ENCODE results near the gene RGS10. TPM values are rescaled to one million over a fixed set of nuclear protein-coding genes. Genes with fewer than 3 reads are reported as not detected.

RGS10 gene
- total and polyA plus RNA-seq, 10 of the 15 experiments (the other 5 are each of a cell fraction or from before 2014, with no cell fraction given), result 72.8 to 193 (median 127) TPM

GRCh38 chr10:119481781-119482426 lies 60.6 kb downstream of the RGS10 start:
- Histone ChIP-seq H3K27ac (ENCODE audit: control insufficient read depth, insufficient read depth) (no peak overlapping the region), H3K79me2 (ENCODE audit: control insufficient read depth, insufficient read depth, low read length) (no peaks in the 10 kb centered on the region), H4K20me1 (ENCODE audit: control insufficient read depth, insufficient read depth) (no peaks in the 10 kb centered on the region), H3K9ac (ENCODE audit: control insufficient read depth, insufficient read depth, low read length) (no peak overlapping the region), H3K27me3 (replicated peaks in 1 of 2; ENCODE audit: control insufficient read depth in 2 of 2, insufficient read depth in 2 of 2, low read length in 1 of 2) (no peaks in the 10 kb centered on the region), H2AFZ (ENCODE audit: control insufficient read depth, low read depth, low read length) (no peak overlapping the region), H3K4me3 (no peak overlapping the region), H3K4me1 (ENCODE audit: control insufficient read depth, insufficient read depth, low read length) (peaks cover 24% of the 10 kb centered on the region), H3K36me3 (ENCODE audit: control insufficient read depth in 2 of 2, insufficient read depth in 2 of 2, low read length in 1 of 2) (no peaks in the 10 kb centered on the region), H3K9me3 (replicated peaks; ENCODE audit: control insufficient read depth, insufficient read depth, low read length) (no peaks in the 10 kb centered on the region), H3K4me2 (ENCODE audit: control insufficient read depth, insufficient read depth) (no peak overlapping the region)
- ChIA-PET CTCF (no interaction called here), SMC1A (ENCODE audit: uncharacterized antibody, unreplicated experiment) (no interaction called here), POLR2A (no interaction called here), RAD21 (ENCODE audit: unreplicated experiment) (no interaction called here)
- no peak for ATAC-seq
- WGBS (ENCODE audit: insufficient coverage, insufficient replicate concordance, low lambda C conversion rate, missing lambda C conversion rate), result 78% methylated on average over 12 of the region's 12 CpGs
- no peak for TF ChIP-seq ZNF384 (IDR thresholded peaks at IDR 0.05; ENCODE audit: borderline replicate concordance, low read depth, low read length)
- no peak for TF ChIP-seq TBL1XR1 (IDR thresholded peaks at IDR 0.05; ENCODE audit: low read depth, low read length)
- no peak for TF ChIP-seq SRF (IDR thresholded peaks at IDR 0.05; ENCODE audit: low read depth in 2 of 2, low read length in 2 of 2)
- no peak for TF ChIP-seq BCLAF1 (IDR thresholded peaks at IDR 0.05)
- TF ChIP-seq ASH2L (IDR thresholded peaks at IDR 0.05; ENCODE audit: borderline replicate concordance, low read depth), result no peak
- TF ChIP-seq RFX5 (IDR thresholded peaks at IDR 0.05; ENCODE audit: low read depth, low read length), result no peak
- TF ChIP-seq SREBF2 (IDR thresholded peaks at IDR 0.05; ENCODE audit: low read length), result no peak
- TF ChIP-seq NRF1 (conservative IDR thresholded peaks at IDR 0.05; ENCODE audit: low read depth, low read length), result no peak
- TF ChIP-seq TCF12 (IDR thresholded peaks at IDR 0.05; ENCODE audit: low read depth, low read length), result no peak
- TF ChIP-seq CBX5 (IDR thresholded peaks at IDR 0.05; ENCODE audit: low read depth), result no peak
- no peak for TF ChIP-seq SUZ12 (IDR thresholded peaks at IDR 0.05; ENCODE audit: unreplicated experiment)
- TF ChIP-seq PKNOX1 (IDR thresholded peaks at IDR 0.05), result no peak
- in situ Hi-C loops (cut with MboI), result no loop called here
- no peak for DNase-seq (ENCODE audit: low read depth, low spot score)
- no peak for FAIRE-seq
- BruUV-seq (replicated peaks), result no TSS peak
- intact Hi-C loops (cut with micrococcal nuclease; ENCODE audit: unreplicated experiment), result no loop called here
